ENCODE results near the gene UBE2J2. TPM values are rescaled to one million over a fixed set of nuclear protein-coding genes. Genes with fewer than 3 reads are reported as not detected.
A peak's percentile ranks its signal among the peaks of the same experiment; 100 is the strongest.
"Not testable (repeated sequence)": the region's sequence is repeated elsewhere in the genome, so short reads cannot be mapped to it uniquely, and the experiment has no call there.

The UBE2J2 gene
- total and polyA plus RNA-seq, 11 donors, result 23.3 to 53.6 (median 34.7) TPM

- intact Hi-C loops (cut with DNase I), result loop anchor here in 2 of 10 donors (5.0 kb wide), 1 partner anchor 132 kb away; no protein-coding TSS in a partner anchor
- Histone ChIP-seq H3K27me3 (no peaks in the 10 kb centered on the region), H3K4me1 (peaks cover 0 to 10% (median under 1%) of the 10 kb centered on the region in 12 donors), H3K4me3 (no peak overlapping the region), H3K36me3 (peaks cover 0 to 62% (median 50%) of the 10 kb centered on the region in 9 donors), H3K27ac (no peak overlapping the region), H3K9me3 (no peaks in the 10 kb centered on the region)
- no peak for TF ChIP-seq CTCF (IDR thresholded peaks at IDR 0.05)
- TF ChIP-seq POLR2A (IDR thresholded peaks at IDR 0.05), result no peak
- ATAC-seq (no peak), DNase-seq (no peak)
- WGBS, 4 donors, result 87 to 92% (median 90%) methylated on average over 11 to 21 of the region's 21 CpGs
Measured at GRCh38 chr1:1254667-1254998, 19.0 kb downstream of the UBE2J2 start.

GRCh38 chr1:1253972-1254666 is 19.5 kb downstream of the UBE2J2 start:
- H3K27ac ChIP-seq, result no peak overlapping the region
- TF ChIP-seq POLR2A (IDR thresholded peaks at IDR 0.05) (no peak), CTCF (IDR thresholded peaks at IDR 0.05) (no peak)
- no peak overlapping the region for H3K4me3 ChIP-seq
- no peaks in the 10 kb centered on the region for H3K9me3 ChIP-seq
- H3K36me3 ChIP-seq, result peaks cover 0 to 59% (median 48%) of the 10 kb centered on the region in 9 donors
- ATAC-seq (no peak), DNase-seq (no peak)
- H3K4me1 ChIP-seq, result peaks cover 0 to 6% (median 0%) of the 10 kb centered on the region in 12 donors
- 93 to 95% (median 95%) methylated on average over 36 to 50 of the region's 50 CpGs for WGBS, 4 donors
- intact Hi-C loops (cut with DNase I), result loop anchor here in 3 of 10 donors (2.0 to 5.0 kb wide), 2 partner anchors 131 to 132 kb away; no protein-coding TSS in a partner anchor
- H3K27me3 ChIP-seq, result no peaks in the 10 kb centered on the region

GRCh38 chr1:1253314-1253713 is 20.3 kb downstream of the UBE2J2 start:
- no peak overlapping the region for H3K4me3 ChIP-seq
- H3K36me3 ChIP-seq, result peaks cover 0 to 53% (median 45%) of the 10 kb centered on the region in 9 donors
- intact Hi-C loops (cut with DNase I), result loop anchor here in 3 of 10 donors (2.0 to 5.0 kb wide), 2 partner anchors 131 kb away; no protein-coding TSS in a partner anchor
- 85 to 99% (median 93%) methylated on average over 12 of the region's 12 CpGs for WGBS, 4 donors
- no peak overlapping the region for H3K27ac ChIP-seq
- ATAC-seq (no peak), DNase-seq (no peak)
- H3K27me3 ChIP-seq, result no peaks in the 10 kb centered on the region
- TF ChIP-seq CTCF (IDR thresholded peaks at IDR 0.05), result no peak
- no peak for TF ChIP-seq POLR2A (IDR thresholded peaks at IDR 0.05)
- H3K9me3 ChIP-seq, result no peaks in the 10 kb centered on the region
- no peaks in the 10 kb centered on the region for H3K4me1 ChIP-seq

GRCh38 chr1:1250786-1251284 is 22.8 kb downstream of the UBE2J2 start:
- ATAC-seq (peak in 2 of 4 donors; percentile 15 to 22), DNase-seq (peak in 1 of 5 donors; percentile 62)
- intact Hi-C loops (cut with DNase I), result loop anchor here in 7 of 10 donors (1.0 to 5.0 kb wide), 4 partner anchors 128 to 130 kb away; no protein-coding TSS in a partner anchor
- TF ChIP-seq CTCF (IDR thresholded peaks at IDR 0.05) (no peak), POLR2A (IDR thresholded peaks at IDR 0.05) (no peak)
- Histone ChIP-seq H3K27ac (no peak overlapping the region), H3K4me3 (no peak overlapping the region), H3K27me3 (peaks cover 1 to 22% (median 11%) of the 10 kb centered on the region in 9 donors), H3K4me1 (peaks cover 0 to 14% (median 0%) of the 10 kb centered on the region in 12 donors), H3K9me3 (no peaks in the 10 kb centered on the region), H3K36me3 (peaks cover 0 to 41% (median 33%) of the 10 kb centered on the region in 9 donors)
- 67 to 75% (median 71%) methylated on average over 12 to 16 of the region's 16 CpGs for WGBS, 4 donors

GRCh38 chr1:1248009-1248913 is 25.4 kb downstream of the UBE2J2 start:
- not testable (repeated sequence) for H3K27ac ChIP-seq, H3K4me3 ChIP-seq, DNase-seq, ATAC-seq, H3K9me3 ChIP-seq
- WGBS, 4 donors, result 88 to 94% (median 90%) methylated on average over 4 to 21 of the region's 21 CpGs
- intact Hi-C loops (cut with DNase I), result loop anchor here in 1 of 10 donors (5.0 kb wide), 1 partner anchor 126 kb away; no protein-coding TSS in a partner anchor
- Histone ChIP-seq H3K4me1 (peaks cover 0 to 27% (median 0%) of the 10 kb centered on the region in 12 donors), H3K27me3 (peaks cover 6 to 34% (median 18%) of the 10 kb centered on the region in 9 donors), H3K36me3 (peaks cover 0 to 15% (median 8%) of the 10 kb centered on the region in 9 donors)
